Pons (tissue), 1 donor: ENCODE measurements around the gene SLC19A1.

Experiments used
- DNase-seq: peaks from one replicate; pipeline ENCODE4 v3.0.0-alpha.2; 2016; ENCODE audit warnings: low spot score

Gene SLC19A1

DNA sequence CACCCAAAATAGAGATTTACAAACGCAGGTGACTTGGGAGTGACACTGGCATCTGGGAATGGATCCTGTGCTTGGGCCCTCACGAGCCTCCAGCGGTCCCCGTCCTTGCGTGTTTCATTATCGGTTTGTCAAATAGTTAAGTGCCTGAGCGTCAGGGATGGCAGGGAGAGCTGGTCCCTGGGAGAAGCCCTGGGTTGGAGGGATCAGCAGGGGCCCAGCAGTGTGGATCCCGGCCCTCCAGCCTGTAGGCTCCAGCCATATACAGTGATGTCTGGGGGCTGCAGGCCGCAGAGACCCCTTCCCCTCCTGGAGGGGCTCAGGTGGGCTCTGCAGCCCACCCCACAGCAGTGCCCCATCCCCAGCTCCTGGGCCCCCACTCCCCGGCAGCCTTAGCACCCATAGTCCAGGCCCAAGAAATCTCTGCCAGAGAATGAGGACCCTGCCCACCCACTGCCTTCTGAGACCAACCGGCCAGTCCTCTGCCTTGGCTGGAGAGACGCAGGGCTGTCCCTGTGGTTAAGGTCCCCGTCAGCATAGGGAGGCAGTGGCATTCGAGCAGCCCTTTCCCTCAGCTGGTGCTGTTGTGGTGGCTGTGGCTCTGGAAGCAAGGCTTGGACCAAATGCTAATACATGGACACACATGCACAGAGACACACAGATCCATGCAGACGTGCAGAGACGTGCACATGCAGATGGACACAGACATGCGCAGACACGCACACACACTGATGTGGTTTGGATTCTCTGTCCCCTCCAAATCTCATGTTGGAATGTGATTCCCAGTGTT lies 2.4 kb upstream of the SLC19A1 start:
- no peak for DNase-seq

DNA sequence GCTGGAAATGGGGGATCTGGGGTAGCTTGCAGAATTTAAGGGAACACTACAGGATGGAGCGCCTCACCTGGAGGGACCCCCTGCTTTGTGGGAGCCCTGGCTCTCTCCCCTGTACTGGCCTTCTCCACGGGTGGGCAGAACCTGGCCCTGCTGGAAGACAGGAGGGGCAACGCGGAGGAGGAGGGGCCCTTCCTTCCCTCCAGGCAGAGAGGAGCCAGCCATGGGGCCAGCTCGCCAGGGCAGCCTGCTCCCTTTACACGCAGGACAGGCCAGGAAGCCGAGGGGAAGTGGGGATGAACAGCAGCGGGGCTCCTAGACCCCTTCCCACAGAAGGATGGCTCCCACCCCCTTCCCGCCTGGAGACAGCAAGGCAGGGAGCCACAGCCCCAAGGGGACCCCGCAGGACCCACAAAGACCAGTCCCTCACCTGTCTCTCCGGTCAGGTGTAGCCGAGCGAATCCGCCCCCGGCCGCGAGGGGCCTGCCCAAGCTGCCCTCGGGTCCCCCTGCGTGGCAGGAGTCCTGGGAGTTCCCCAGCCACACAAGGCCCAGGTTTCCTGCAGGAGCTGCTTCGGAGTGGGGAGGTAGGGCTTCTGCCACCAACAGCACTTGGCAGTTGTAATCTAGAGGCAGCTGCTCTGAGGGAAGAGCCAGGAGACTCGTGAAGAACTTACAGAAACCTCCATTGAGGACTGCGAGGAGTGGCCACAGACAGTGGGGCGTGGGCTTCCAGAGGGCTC lies 1.6 kb upstream of the SLC19A1 start:
- DNase-seq, result no peak

DNA sequence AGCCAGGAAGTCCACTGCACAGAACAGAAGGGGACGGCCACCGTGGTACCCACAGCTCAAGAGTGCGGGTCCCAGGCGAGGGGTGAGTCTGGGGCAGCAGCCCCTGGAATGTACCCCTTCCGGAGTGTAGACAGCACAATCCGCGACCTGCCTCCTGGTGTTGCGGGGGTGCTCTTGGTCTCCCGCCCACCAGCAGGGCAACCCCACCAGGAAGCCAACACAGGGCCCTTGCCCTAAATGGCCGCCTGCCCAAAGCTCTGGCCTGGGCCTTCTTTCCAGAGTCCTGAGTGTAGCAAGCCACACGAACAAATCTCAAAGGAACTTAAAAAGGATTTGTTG lies 1.1 kb upstream of the SLC19A1 start:
- DNase-seq, result no peak

DNA sequence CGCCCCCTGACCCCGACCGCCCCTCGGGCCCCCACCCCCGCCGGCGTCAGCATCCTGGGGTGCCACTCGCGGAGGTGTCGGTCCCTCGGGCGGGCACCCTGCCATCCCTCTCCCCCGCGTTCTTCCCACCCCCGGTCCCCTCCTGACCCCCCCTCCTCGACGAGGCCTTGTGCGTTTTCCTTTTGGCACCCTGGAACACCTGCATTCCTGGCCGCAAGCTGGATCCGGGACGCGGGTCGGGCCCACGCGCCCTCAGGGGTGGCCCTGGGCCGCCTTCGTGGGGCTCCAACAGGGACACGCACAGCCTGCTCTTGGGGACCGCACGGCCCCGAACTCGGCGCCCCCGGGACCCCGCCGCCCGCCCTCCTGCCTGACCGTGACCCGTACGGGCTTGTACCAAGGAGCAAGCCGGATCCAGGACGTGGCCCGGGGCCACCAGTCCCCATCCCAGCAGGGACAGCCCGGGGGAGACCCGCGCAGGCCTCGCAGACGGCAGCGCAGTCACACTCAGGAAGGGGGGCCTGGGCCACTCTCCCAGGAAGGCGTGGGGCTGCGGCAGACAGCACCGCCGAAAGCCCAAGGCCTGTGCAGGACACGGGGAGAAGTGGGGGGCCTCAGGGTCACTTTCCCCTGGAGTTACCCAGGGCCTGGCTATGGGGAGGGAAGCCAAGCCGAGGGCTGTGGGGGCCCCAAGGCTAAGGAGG lies 579 bp upstream of the SLC19A1 start:
- no peak for DNase-seq

DNA sequence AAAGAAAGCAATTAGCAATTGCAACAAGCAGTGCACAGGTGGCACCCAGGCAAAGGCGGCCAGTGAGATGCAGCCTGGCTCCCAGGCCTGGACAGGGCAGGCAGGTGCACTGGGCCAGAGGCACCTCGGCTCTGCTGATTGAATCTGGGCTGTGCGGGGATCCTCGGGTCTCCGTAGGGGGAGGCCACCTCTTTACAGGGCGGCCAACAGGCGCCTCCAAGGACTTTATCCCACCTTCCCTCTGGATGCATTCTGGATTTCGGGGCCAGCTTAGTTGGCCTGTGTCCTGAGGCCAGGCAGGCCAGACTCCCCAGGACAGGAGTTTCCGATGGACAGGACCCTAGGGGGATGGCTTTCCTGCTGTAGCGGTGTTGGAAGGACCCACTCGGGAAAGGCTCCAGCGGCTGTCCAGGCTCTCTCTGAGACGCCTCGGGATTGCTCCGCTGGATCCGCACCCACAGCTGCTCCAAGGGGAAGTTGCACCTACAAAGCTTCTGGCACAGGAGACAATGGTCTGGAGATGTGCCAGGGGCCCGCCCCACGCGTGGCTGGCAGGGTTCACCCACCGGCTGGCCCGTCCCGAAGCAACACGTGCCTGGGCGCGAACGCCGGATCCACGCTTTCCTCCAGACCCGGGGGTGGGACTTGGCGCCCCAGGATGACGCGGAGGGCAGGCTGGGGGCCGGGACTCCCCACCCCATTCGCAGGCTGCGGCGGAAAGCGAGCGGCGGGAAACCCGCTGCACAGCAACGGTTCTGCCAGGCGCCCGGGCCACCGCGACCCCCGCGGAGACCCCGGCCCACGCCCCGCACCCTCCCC lies 810 bp downstream of the SLC19A1 start:
- DNase-seq, result peak; percentile 37

DNA sequence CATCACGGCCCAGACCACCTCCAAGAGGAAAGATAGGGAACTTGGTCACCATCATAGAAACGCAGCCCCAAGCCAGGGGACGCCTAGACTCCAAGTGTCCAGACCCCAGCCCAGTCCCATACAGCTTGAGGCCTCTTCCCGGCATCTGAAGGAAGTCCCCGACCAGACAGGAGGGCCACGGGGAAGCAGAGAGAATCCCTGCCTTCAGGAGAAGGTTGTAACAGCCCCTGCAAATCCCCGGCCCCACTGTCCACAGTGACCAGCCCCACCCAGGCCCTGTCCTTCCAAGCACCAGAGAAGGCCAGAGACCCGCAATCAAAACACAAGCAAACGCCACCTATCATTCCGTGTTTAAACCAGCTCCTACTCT lies 1.7 kb downstream of the SLC19A1 start:
- DNase-seq, result no peak

DNA sequence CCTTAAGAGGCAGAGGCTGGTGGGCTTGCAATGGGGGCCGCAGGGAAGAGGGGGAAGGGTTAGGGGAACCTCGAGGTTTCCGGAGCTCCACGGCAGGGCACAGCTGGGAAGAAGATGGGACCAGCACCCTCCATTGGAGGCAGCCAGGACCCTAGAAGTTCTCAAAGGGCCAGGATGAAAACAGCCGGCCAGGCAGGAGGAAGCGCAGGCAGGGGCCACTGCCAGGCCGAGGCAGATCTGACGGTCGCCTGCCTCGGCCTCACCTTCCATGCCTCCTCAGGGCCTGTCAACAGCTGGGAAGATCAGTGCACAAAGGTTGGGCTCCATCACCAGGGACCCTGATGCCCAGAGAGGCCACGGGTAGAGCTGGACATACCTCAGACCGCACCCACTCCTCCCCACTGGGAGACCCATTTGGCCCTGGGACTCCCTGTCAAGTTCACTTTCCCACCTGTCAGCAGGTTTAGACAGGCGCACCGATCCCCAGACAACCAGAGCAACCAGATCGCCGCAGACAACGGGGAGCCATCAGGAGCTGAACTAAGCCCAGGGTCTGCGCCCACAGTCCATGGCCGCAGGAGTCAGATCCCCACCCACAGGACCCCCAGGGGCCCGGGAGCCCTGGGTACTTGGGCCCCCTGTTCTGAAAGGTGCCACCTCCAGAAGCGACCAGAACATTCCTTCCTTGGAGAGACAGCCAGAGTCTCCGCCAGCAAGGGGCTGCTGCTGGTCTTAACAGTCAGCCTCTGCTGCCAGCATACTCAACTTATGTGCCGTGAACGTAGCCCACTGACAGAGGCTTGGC lies 2.2 kb downstream of the SLC19A1 start:
- DNase-seq, result no peak

DNA sequence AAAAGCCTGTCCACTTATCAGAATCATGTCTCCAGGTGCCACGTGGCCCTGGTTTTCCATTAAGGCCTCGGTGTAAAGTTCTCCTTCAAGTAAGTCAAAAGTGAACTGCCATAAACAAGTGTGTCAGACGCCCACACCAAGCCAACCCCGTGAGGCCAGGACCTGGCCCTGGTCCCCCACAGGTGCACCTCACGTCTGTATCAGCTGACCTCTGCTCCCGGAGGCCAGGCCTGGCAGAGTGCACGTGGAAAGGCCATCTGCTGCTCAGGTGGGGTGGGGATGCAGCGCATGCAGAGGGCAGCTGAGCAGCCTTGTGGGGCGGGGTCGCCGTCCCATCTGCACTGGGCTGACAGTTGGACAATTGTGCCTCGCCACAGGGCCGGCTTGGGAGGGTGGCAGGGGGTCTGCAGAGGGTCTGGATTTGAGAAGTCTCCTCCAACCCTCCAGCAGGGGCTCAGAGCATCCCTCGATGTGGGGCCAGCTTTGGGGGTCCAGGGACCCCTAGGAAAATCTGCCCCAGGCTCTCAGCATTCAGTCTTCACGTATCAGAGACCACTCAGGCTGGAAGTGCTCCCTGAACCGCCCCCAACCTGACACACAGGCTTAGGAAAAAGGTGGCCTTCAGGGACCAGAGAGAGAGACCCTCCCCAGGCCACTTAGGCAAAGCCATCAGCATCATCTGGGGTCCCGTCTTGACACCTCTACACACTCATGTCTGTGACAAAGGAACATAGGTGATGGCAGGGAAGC lies 3.0 kb downstream of the SLC19A1 start:
- DNase-seq, result no peak

DNA sequence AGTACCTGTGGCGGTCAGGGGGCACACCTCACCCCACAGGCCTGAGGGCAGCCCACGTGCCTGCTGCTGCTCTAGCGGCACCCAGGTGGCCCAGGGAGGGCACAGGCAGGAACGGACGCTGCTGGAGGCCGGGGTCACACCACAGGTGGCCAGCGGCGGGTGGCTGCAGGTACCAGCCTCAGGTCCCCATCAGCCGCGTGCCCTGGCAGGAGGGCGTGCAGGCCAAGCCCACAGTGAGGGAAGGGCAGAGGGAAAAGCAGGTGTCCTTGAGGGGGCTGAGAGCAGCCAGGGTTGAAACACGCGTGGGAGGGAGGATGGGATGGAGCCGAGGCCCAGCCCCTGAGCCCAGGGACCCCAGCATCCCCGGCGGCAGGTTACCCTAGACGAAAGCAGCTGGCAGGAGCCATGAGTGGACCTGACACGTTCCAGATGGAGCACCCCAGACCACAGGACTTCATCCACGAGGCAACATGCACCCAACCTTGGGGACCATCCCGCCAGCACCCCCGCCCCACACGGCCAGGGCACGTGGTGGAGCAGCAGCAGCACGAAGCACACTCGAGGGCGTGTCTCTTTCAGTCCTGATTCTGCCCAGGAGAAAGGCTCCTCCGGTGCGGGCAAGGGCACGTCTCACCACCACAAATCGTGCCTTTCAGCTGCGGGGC lies 3.7 kb downstream of the SLC19A1 start:
- no peak for DNase-seq

DNA sequence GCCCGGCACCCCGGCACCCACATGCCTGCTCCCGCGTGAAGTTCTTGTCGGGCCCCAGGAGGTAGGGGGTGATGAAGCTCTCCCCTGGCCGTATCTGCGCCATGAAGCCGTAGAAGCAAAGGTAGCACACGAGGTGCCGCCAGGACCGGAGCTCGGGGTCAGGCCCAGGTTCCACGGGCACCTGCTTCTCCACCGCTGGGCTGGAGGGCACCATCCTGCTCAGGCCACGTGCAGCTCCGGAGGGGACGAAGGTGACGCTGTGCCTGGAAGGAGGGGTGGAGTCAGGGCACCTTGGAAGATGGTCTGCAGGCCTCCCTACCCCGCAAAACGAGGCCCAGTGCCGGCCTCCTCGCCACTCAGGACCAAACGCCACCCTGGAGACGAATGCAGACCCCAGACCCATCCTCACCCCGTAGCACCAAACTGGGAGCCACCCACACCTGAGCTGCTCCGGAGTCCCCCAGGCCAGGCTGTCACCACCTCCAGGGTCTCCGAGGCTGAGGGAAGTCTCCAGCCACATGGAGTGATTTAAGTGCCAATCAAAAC lies 4.4 kb downstream of the SLC19A1 start:
- DNase-seq, result no peak

DNA sequence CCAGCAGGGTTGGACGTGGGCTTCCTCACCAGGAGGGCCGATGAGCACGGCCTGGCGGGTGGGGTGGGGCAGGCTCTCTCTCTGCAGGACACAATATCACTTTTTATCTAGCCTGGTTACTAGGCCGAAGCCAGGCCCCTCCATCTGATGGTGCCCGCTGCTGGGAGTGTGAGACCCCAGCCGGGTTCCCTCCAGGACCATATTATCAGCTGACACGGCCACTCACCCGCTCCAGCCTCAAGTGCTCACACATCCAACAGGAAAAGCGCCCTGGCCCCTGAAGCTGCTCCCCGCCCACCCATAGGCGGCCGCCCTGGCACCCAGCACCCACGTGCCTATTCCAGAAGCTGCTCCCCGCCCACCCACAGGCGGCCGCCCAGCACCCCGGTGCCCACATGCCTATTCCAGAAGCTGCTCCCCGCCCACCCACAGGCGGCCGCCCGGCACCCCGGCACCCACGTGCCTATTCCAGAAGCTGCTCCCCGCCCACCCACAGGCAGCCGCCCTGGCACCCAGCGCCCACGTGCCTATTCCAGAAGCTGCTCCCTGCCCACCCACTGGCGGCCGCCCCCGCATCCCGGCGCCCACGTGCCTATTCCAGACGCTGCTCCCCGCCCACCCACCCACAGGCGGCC lies 5.0 kb downstream of the SLC19A1 start:
- DNase-seq, result no peak

DNA sequence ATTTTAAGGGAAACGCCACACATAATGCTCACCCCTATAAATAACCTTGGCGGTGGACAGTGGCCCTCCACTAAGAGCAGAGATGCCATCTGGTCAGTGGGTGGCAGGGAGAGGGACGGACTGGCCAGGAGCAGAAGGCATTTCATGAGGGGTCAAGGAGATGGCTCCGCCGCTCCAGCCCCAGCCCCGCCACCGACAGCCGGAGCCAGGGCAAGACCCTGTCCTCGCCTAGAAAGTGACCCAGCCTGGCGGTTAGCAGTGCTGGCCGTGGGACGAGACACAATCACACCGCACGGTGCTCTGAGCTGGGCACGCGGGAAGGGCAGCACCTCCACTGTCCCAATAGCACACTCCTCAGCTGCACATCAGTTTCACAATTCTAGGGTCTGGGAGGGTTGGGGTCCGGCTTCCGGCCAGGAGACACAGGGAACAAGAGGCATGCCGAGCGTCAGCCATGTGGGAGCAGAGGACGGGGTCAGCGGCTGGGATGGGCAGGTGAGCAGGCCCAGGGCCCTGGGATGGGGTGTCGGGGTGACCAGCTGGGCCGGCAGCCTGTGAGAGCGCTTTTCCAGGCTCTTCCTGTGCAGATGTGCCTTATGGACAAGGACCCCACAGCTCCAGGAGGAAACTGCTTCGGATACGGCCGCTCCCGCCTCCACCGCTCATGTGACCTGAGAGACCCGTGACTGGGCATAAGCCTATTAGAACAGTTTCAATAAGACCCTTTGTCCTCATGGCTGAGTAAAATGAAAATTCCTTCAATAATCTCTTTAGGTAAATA lies 5.7 kb downstream of the SLC19A1 start:
- no peak for DNase-seq

DNA sequence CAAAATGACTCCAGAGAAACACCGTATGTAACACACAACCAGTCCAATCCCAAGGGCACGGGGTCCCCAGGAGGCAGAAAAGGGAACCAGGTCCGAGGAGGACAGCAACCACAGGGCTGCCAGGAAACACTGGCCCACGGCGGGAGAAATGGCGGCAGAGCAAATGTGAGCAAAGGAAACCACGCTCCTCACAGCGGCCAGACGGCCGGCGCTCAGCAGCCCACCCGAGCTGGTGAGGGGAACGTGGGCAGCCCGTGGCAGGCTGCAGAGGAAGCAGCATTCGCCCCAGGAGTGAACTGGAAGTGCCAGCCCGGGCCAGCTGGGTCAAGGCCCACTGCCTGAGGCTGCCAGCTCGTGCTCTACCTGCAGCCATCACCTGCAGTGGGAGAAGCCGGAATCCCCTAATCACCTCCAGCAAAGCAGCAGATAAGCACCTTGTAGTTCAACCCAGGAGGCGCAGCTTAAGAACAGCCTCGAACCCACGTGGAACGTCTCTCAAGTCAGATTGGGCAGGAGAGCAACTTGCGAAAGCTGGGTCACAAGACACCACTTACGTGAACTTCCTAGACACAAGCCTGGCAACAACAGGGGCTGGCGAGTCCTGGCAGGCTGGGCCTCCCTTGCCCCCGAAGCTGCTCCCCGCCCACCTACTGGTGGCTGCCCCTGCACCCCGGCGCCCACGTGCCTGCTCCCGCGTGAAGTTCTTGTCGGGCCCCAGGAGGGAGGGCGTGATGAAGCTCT lies 6.7 kb downstream of the SLC19A1 start:
- peak; percentile 76 for DNase-seq

DNA sequence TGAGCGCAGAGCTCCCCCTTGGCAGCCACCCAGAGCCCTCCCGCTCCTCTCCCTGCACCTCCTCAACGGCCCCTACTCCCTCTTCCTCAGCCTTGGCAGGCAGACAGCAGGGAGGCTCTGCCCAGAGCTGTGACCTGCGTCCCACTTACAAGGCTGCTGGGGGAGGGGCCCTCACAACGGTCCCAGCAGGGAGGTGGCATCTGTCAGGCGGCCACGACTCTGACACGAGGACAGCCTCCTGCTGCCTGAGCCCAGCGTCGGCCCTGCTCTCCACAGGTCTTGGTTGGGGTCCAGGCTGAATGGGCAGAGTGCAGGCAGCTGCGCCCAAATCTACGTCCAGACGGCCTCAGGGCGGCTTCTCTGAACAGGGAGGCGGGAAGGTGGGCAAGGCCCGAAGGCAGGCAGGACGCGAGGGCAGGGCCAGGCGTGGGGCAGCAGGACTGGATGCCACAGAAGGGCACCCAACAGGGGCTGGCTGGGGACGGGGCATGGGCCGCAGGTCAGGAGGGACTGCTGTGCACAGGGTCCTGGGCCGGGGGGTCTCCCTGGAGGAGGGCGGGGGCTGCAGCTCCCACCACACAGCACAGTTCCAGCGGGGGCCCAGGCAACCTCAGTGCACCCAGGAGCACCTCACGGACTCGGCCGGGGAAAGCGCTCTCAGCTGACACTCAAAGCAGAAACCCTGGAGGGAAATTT lies 7.5 kb downstream of the SLC19A1 start:
- peak; percentile 58 for DNase-seq

DNA sequence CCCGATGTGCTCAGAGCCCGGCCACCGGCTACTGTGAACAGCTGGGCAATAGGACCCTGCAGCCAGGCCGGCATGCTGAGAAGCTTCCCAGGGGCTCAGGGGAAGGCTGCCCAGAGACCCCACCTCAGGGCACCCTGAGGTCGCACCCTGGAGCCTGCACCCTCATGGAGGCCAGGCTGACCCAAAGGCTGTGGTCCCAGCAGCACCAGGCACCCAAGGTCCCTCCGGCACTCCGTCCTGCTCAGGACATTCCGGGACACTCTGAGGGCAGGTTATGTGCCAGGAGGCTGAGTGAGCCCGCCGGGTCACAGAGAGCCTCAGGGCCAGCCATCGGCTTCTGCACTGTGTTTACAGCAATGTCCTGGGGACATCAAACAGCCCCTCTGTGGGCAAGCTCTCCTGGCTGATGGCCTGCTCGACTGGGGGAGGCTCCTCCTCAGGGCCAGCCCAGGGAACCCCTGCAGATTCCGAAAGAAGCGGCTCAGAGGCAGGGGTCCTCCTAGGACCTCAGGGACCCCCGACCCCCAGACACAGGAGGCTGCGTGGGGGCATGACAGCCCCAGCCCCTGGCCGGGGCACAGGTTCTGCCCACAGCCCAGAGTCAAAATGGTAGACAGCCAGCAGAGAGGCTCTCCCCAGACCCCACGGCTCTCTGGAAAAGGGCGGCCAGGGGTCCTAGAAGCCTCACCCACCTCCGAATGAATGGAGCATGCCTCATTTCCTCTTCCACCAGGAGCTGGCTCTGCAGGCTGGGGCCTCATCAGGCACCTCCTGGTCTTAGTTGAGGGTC lies 8.2 kb downstream of the SLC19A1 start:
- no peak for DNase-seq

DNA sequence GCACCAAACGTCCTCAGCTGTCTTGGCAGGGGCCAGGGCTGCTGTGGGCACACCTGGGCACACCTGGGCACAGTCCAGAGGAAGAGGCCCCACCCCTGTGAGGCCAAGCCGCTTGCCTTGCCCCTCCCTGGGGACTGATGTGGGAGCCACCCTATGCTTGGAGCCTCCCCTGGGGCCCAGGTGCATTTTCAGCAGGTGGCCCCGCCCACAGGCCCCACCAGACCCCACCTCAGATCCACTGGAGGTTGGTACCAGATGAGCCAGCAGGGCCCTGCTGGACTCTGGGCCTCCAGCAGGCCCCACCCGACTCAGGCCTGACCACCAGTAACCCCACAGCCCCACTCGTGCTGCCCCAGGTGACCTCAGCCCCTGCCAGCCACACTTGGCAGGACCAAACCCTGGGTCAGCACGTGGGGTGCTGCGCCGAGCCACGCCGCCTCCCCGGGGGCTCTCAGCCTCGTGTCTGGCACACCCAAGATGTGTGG lies 8.8 kb downstream of the SLC19A1 start:
- DNase-seq, result no peak
